Fibroblast of the aortic adventitia (primary cell): Measurements from ENCODE around the gene DNAJC25. TPM values are rescaled to one million over a fixed set of nuclear protein-coding genes. Genes with fewer than 3 reads are reported as not detected.

Experiments used
- DNase-seq: peaks from one replicate; pipeline ENCODE4 v3.0.0-alpha.2; 2010; ENCODE audit warnings: low read depth
- H3K4me3 ChIP-seq: 2 replicates; pipeline ENCODE4 v1.5.1; 2011; ENCODE audit warnings: low read depth, mild to moderate bottlenecking, control low read depth, low read length, moderate library complexity
- CTCF ChIP-seq: IDR thresholded peaks from 2 replicates; pipeline ENCODE4 v1.5.1; 2011; ENCODE audit warnings: mild to moderate bottlenecking, low read length, control low read depth, inconsistent platforms; ENCODE audit not compliant: insufficient read depth
- total RNA-seq: library from RNA; depleted of rRNA; stranded (reverse); fragments of >200 nt; gene quantifications from 2 replicates; pipeline ENCODE4 v1.2.3, GENCODE V29; 2012; ENCODE audit warnings: low replicate concordance

The DNAJC25 gene
- total RNA-seq, 1 donor: 12.7 TPM

GRCh38 chr9:111679199-111679598, 48.1 kb downstream of the DNAJC25 start:
- H3K4me3 ChIP-seq: no peak overlapping the region
- TF ChIP-seq CTCF: no peak
- no peak for DNase-seq

- no peak for DNase-seq
- no peak overlapping the region for H3K4me3 ChIP-seq
- TF ChIP-seq CTCF: no peak
Measured at GRCh38 chr9:111683392-111683791, 52.3 kb downstream of the DNAJC25 start.

GRCh38 chr9:111691672-111692329, 60.7 kb downstream of the DNAJC25 start:
- DNase-seq: peak; percentile 69
- H3K4me3 ChIP-seq: no peak overlapping the region
- TF ChIP-seq CTCF: peak; percentile 51

- DNase-seq: no peak
- no peak for TF ChIP-seq CTCF
- no peak overlapping the region for H3K4me3 ChIP-seq
Measured at GRCh38 chr9:111696796-111697195, 65.7 kb downstream of the DNAJC25 start.

GRCh38 chr9:111700776-111701175, 69.6 kb downstream of the DNAJC25 start:
- no peak for TF ChIP-seq CTCF
- no peak overlapping the region for H3K4me3 ChIP-seq
- DNase-seq: no peak

Other genes with a start within 250 kb of the DNAJC25 start
- 103 and 114 TPM in 2 replicates for gene ECPAS, start 147.0 kb upstream of the DNAJC25 start, total RNA-seq
- 2.6 and 8.8 TPM in 2 replicates for gene ZNF483, start 106.2 kb upstream of the DNAJC25 start, total RNA-seq
- 76.0 and 88.4 TPM in 2 replicates for gene PTGR1, start 31.7 kb upstream of the DNAJC25 start, total RNA-seq
- 43.6 and 144 TPM in 2 replicates for gene GNG10, start 30.3 kb downstream of the DNAJC25 start, total RNA-seq
- gene SHOC1, start 163.6 kb downstream of the DNAJC25 start, total RNA-seq: 0.09 TPM in 1 of 2 replicates, not detected in the other